PC-3 (cell line): ENCODE results near the gene KLF13. TPM values are rescaled to one million over a fixed set of nuclear protein-coding genes. Genes with fewer than 3 reads are reported as not detected.

Experiments used
- ATAC-seq: fragments of 200-7000 bp; cut with Tn5 transposase; 2 replicates; pipeline ENCODE4 v1.9.1; 2020; ENCODE audit warnings: mild to moderate bottlenecking, moderate library complexity
- BruUV-seq: library from RNA; stranded (reverse); fragments of 400-500 nt; replicated peaks from 2 replicates; lab custom pipeline; 2021; lab: Mats Ljungman, UMichigan
- CTCF ChIA-PET: fragments of 300-600 bp; sonication (Branson Sonifier 250); formaldehyde crosslinking; loops from one replicate; lab custom pipeline; 2022; ENCODE audit warnings: antibody characterized with exemption; lab: Charles Lee
- POLR2A ChIA-PET: fragments of 300-600 bp; sonication (Branson Sonifier 250); formaldehyde crosslinking; loops from one replicate; lab custom pipeline; 2022; ENCODE audit warnings: antibody characterized with exemption; ENCODE audit not compliant: unreplicated experiment; lab: Charles Lee
- DNase-seq: peaks from one replicate; pipeline ENCODE4 v3.0.0-alpha.2; 2015
- H2AFZ ChIP-seq: fragments of 300-600 bp; sonication (generic); 2 replicates; pipeline ENCODE4 v1.6.0; 2016; ENCODE audit warnings: antibody characterized with exemption, low read length
- H3F3A ChIP-seq: fragments of 300-600 bp; sonication (generic); one replicate; pipeline ENCODE4 v1.6.0; 2017; ENCODE audit warnings: antibody characterized with exemption, low read length, control low read depth, mild to moderate bottlenecking; ENCODE audit not compliant: unreplicated experiment
- H3K27ac ChIP-seq: fragments of 300-600 bp; sonication (generic); 2 replicates; pipeline ENCODE4 v1.5.1; 2016; ENCODE audit warnings: mild to moderate bottlenecking, low read length
- H3K27me3 ChIP-seq: fragments of 300-600 bp; sonication (generic); 2 replicates; pipeline ENCODE4 v1.6.1; 2016; ENCODE audit warnings: low read length, mixed read lengths
- H3K36me3 ChIP-seq: fragments of 300-600 bp; sonication (generic); 2 replicates; pipeline ENCODE4 v1.6.1; 2016; ENCODE audit warnings: low read depth, mixed run types, low read length, mixed read lengths
- H3K4me1 ChIP-seq: fragments of 300-600 bp; sonication (generic); 2 replicates; pipeline ENCODE4 v1.5.1; 2016; ENCODE audit warnings: low read length; ENCODE audit not compliant: insufficient read depth
- H3K4me2 ChIP-seq: fragments of 300-600 bp; sonication (generic); 2 replicates; pipeline ENCODE4 v1.6.0; 2016; ENCODE audit warnings: low read length
- H3K4me3 ChIP-seq: fragments of 300-600 bp; sonication (generic); 2 replicates; pipeline ENCODE4 v1.5.1; 2016; ENCODE audit warnings: mild to moderate bottlenecking, low read length, mixed read lengths
- H3K79me2 ChIP-seq: fragments of 300-600 bp; sonication (generic); 2 replicates; pipeline ENCODE4 v1.6.1; 2017; ENCODE audit warnings: low read length, mixed read lengths
- H3K9ac ChIP-seq: fragments of 300-600 bp; sonication (generic); 2 replicates; pipeline ENCODE4 v1.6.0; 2016; ENCODE audit warnings: mild to moderate bottlenecking, low read length
- H3K9me2 ChIP-seq: fragments of 300-600 bp; sonication (generic); replicated peaks from 2 replicates; pipeline ENCODE4 v1.6.1; 2016; ENCODE audit warnings: mixed run types, low read length, mixed read lengths
- H3K9me3 ChIP-seq: fragments of 300-600 bp; sonication (generic); 2 replicates; pipeline ENCODE4 v1.6.1; 2016; ENCODE audit warnings: low read length, mixed read lengths
- H4K20me1 ChIP-seq: fragments of 300-600 bp; sonication (generic); 2 replicates; pipeline ENCODE4 v1.6.1; 2016; ENCODE audit warnings: low read length, mixed read lengths
- EZH2 ChIP-seq: fragments of 300-600 bp; sonication (generic); IDR thresholded peaks from one replicate; pipeline ENCODE4 v1.6.1; 2017; ENCODE audit warnings: antibody characterized with exemption, mild to moderate bottlenecking, low read length; ENCODE audit not compliant: unreplicated experiment
- EZH2phosphoT487 ChIP-seq: fragments of 300-600 bp; sonication (generic); IDR thresholded peaks from 2 replicates; pipeline ENCODE4 v1.6.1; 2018; ENCODE audit warnings: mild to moderate bottlenecking, antibody characterized with exemption, low read length, borderline replicate concordance
- intact Hi-C: fragments of 100-400 bp; cut with micrococcal nuclease; formaldehyde crosslinking; loops from 2 replicates; pipeline ENCODE4 v1.9.0; 2023
- total RNA-seq: library from RNA; depleted of rRNA; stranded (reverse); fragments of >200 nt; gene quantifications from 2 replicates; pipeline ENCODE4 v1.2.3, GENCODE V29; 2014
- TF ChIP-seq, protein P1 (sequence below): fragments of 300-600 bp; sonication (generic); conservative IDR thresholded peaks from 2 replicates; pipeline ENCODE4 v1.5.1; 2017; ENCODE audit warnings: antibody characterized with exemption, low read depth, mild to moderate bottlenecking, low read length

The KLF13 gene
- total RNA-seq, 1 experiment from 2014 or later: 11.4 TPM

DNA sequence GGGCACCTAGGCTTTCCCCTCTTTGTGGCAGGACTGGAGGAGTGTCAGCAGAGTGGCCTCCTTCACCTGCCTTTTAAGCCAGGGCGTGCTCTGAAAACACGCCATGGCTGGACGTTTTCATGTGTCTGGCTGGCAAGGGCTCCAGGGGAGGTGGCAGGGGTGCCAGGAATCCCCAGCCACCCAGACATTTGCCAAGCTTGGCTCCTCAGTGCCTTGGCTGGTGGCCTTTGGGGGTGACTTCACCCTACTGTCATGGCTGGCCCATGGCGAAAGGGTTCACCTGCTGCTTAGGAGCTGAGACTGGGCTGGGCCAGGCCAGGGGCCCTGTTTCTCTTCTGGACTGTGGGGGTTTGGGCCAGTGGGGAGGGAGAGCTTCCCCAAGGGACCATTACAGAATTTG lies 17.6 kb downstream of the KLF13 start:
- intact Hi-C loops: no loop called here
- Histone ChIP-seq H4K20me1 (0 out of 2 replicates have a peak, but pooled peaks cover under 1% of the 10 kb centered on the region), H3F3A (no peaks in the 10 kb centered on the region), H3K9ac (no peak overlapping the region), H2AFZ (no peak overlapping the region), H3K9me3 (no peaks in the 10 kb centered on the region), H3K4me3 (no peak overlapping the region), H3K4me1 (peaks cover 1% of the 10 kb centered on the region; the same call in 1 of the 2 replicates), H3K4me2 (no peak overlapping the region), H3K36me3 (no peaks in the 10 kb centered on the region), H3K9me2 (no peaks in the 10 kb centered on the region), H3K27ac (no peak overlapping the region), H3K27me3 (no peaks in the 10 kb centered on the region), H3K79me2 (peaks cover 3% of the 10 kb centered on the region; the same call in 1 of the 2 replicates)
- ATAC-seq: no peak
- no peak for DNase-seq
- no TSS peak for BruUV-seq
- TF ChIP-seq, protein P1, sequence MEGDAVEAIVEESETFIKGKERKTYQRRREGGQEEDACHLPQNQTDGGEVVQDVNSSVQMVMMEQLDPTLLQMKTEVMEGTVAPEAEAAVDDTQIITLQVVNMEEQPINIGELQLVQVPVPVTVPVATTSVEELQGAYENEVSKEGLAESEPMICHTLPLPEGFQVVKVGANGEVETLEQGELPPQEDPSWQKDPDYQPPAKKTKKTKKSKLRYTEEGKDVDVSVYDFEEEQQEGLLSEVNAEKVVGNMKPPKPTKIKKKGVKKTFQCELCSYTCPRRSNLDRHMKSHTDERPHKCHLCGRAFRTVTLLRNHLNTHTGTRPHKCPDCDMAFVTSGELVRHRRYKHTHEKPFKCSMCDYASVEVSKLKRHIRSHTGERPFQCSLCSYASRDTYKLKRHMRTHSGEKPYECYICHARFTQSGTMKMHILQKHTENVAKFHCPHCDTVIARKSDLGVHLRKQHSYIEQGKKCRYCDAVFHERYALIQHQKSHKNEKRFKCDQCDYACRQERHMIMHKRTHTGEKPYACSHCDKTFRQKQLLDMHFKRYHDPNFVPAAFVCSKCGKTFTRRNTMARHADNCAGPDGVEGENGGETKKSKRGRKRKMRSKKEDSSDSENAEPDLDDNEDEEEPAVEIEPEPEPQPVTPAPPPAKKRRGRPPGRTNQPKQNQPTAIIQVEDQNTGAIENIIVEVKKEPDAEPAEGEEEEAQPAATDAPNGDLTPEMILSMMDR: no peak
- TF ChIP-seq EZH2phosphoT487: no peak
- TF ChIP-seq EZH2: no peak
- ChIA-PET CTCF (no interaction called here), POLR2A (no interaction called here)

DNA sequence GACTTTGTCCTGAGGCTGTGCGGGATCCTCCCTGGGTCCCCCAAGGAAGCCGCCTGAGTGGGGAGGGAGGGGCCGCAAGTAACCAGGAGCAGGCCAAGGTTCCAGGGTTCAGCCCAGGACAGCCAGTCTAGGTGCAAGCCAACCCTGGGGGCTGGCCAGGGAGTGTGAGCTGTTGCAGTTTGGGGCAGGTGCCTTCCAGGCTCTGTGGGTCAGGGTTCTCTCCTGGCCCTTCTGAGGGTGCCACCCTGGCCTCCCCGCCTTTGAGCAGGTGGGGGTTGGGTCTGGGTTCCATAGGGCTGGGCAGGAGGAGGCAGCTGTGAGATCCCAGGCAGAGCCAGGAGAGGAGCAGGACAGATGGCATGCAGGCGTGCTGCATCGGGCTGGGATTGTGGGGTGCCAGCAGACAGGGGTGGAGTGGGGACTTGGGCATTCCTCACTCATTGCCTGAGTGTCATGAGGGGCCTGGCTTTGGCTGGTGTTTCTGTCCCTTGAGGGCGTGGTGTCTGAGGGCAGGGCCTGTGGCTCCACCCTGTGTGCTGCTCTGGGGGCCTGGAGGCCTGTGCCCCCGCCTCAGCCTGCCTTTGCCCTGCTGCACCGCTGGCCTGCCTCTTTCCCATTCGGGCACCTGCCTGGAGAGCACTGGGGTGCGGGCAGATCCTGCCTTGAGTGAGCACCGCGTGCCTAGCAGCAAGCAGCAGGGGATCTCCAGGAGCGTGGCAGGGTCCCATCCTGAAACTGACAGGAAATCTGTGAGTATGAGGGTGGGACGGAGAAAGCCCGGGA lies 18.4 kb downstream of the KLF13 start:
- H4K20me1 ChIP-seq: no peaks in the 10 kb centered on the region
- DNase-seq (no peak), ATAC-seq (no peak)
- no peak overlapping the region for H3K9ac ChIP-seq
- no peaks in the 10 kb centered on the region for H3K36me3 ChIP-seq
- H3K27ac ChIP-seq: no peak overlapping the region
- H3F3A ChIP-seq: no peaks in the 10 kb centered on the region
- H2AFZ ChIP-seq: no peak overlapping the region
- H3K4me3 ChIP-seq: no peak overlapping the region
- peaks cover 2% of the 10 kb centered on the region; the same call in 1 of the 2 replicates for H3K79me2 ChIP-seq
- H3K4me1 ChIP-seq: no peaks in the 10 kb centered on the region
- no peaks in the 10 kb centered on the region for H3K9me3 ChIP-seq
- no peaks in the 10 kb centered on the region for H3K9me2 ChIP-seq
- POLR2A ChIA-PET: no interaction called here
- no peaks in the 10 kb centered on the region for H3K27me3 ChIP-seq
- CTCF ChIA-PET: no interaction called here
- BruUV-seq: no TSS peak
- no peak for TF ChIP-seq EZH2phosphoT487
- TF ChIP-seq, protein P1: no peak
- no peak for TF ChIP-seq EZH2
- intact Hi-C loops: no loop called here
- H3K4me2 ChIP-seq: no peak overlapping the region
